NCI-H187 treated with DMSO at 0.1 percent for 48 hours (cell line): Measurements from ENCODE around the gene C1QTNF5.

ENCODE experiments used
- DNase-seq: peaks from one replicate; lab custom pipeline; 2025; lab: John Stamatoyannopoulos, UW

Gene C1QTNF5

GRCh38 chr11:119338318-119338890 is 2.3 kb downstream of the C1QTNF5 start:
- no peak for DNase-seq

- no peak for DNase-seq
Measured at GRCh38 chr11:119337581-119338317, 2.9 kb downstream of the C1QTNF5 start.

GRCh38 chr11:119336744-119337469 is 3.8 kb downstream of the C1QTNF5 start:
- no peak for DNase-seq

GRCh38 chr11:119335655-119336543 is 4.8 kb downstream of the C1QTNF5 start:
- DNase-seq: no peak

- no peak for DNase-seq
Measured at GRCh38 chr11:119335091-119335654, 5.5 kb downstream of the C1QTNF5 start.

- DNase-seq: peak; percentile 83
Measured at GRCh38 chr11:119334174-119334930, 6.3 kb downstream of the C1QTNF5 start, which contains the start of gene RNF26. Gene RNF26, plus strand, starts transcription at chr11:119334527. Its CDS starts 596 bp downstream, at chr11:119335123.

GRCh38 chr11:119332111-119332765 is 8.4 kb downstream of the C1QTNF5 start:
- no peak for DNase-seq

- no peak for DNase-seq
Measured at GRCh38 chr11:119330237-119330636, 10.4 kb downstream of the C1QTNF5 start.

- DNase-seq: no peak
Measured at GRCh38 chr11:119329320-119329719, 11.4 kb downstream of the C1QTNF5 start.

- no peak for DNase-seq
Measured at GRCh38 chr11:119324189-119324588, 16.5 kb downstream of the C1QTNF5 start.

- DNase-seq: no peak
Measured at GRCh38 chr11:119323532-119324033, 17.1 kb downstream of the C1QTNF5 start.

- DNase-seq: no peak
Measured at GRCh38 chr11:119322921-119323531, 17.7 kb downstream of the C1QTNF5 start.

GRCh38 chr11:119322360-119322739 is 18.3 kb downstream of the C1QTNF5 start:
- no peak for DNase-seq

- no peak for DNase-seq
Measured at GRCh38 chr11:119320776-119321524, 19.7 kb downstream of the C1QTNF5 start.

GRCh38 chr11:119320240-119320775 is 20.4 kb downstream of the C1QTNF5 start:
- DNase-seq: no peak

- DNase-seq: no peak
Measured at GRCh38 chr11:119319700-119320239, 20.9 kb downstream of the C1QTNF5 start.

- no peak for DNase-seq
Measured at GRCh38 chr11:119319136-119319699, 21.5 kb downstream of the C1QTNF5 start.
